K562 (cell line): ENCODE data around the gene TBXAS1. TPM values are rescaled to one million over a fixed set of nuclear protein-coding genes. Genes with fewer than 3 reads are reported as not detected.

Source experiments
- ATAC-seq: fragments of 200-7000 bp; cut with Tn5 transposase; 3 replicates; pipeline ENCODE4 v1.9.1; 2020; ENCODE audit warnings: moderate library complexity
- BruUV-seq: library from RNA; stranded (reverse); fragments of 400-500 nt; replicated peaks from 2 replicates; lab custom pipeline; 2021; lab: Mats Ljungman, UMichigan
- CTCF ChIA-PET: fragments of 300-600 bp; formaldehyde crosslinking; extraction: SDS; loops from one replicate; lab custom pipeline; 2021; ENCODE audit warnings: low intra/inter-chr PET ratio; lab: Yijun Ruan, JAX
- POLR2A ChIA-PET: fragments of 300-600, 350-650 bp; sonication (Branson Sonifier 250); formaldehyde crosslinking; extraction: SDS; loops from one replicate; lab custom pipeline; 2021; ENCODE audit warnings: antibody characterized with exemption, inconsistent platforms; lab: Yijun Ruan, JAX
- DNase-seq, 4 experiments: peaks; one replicate each; pipeline versions ENCODE4 v3.0.0 to v3.0.0-alpha.2; 2011 to 2018; ENCODE audit warnings: low spot score in 3 of 4, mixed read lengths in 3 of 4; ENCODE audit errors: extremely low read depth in 1 of 4
- FAIRE-seq: peaks from 2 replicates; lab custom pipeline; 2011; peaks lifted over from hg19 to GRCh38; lab: Jason Lieb, UNC
- H2AFZ ChIP-seq: 2 replicates; pipeline ENCODE4 v1.6.0; 2011; ENCODE audit warnings: low read depth, low read length, control low read depth, inconsistent platforms
- H3K27ac ChIP-seq: fragments of 200-600 bp; 3 replicates; pipeline ENCODE4 v1.8.0; 2011; ENCODE audit warnings: low read depth, mild to moderate bottlenecking, control low read depth, inconsistent platforms, low read length, moderate library complexity, mixed read lengths; ENCODE audit errors: extremely low read depth
- H3K27me3 ChIP-seq, 2 experiments: fragments of 300-600 bp in 1 of 2; 2 replicates in 1 of 2; 3 replicates in 1 of 2; pipeline versions ENCODE4 v1.6.0 to v1.8.0; 2011; ENCODE audit warnings: inconsistent platforms in 2 of 2, low read length in 2 of 2, mild to moderate bottlenecking in 1 of 2, mixed read lengths in 1 of 2, moderate library complexity in 1 of 2; ENCODE audit not compliant: control insufficient read depth in 2 of 2, insufficient read depth in 2 of 2
- H3K36me3 ChIP-seq: fragments of 300-600 bp; 3 replicates; pipeline ENCODE4 v1.8.0; 2011; ENCODE audit warnings: mild to moderate bottlenecking, low read length, inconsistent platforms; ENCODE audit not compliant: control insufficient read depth, insufficient read depth
- H3K4me1 ChIP-seq, 2 experiments: fragments of 200-600 bp in 1 of 2; replicated peaks in 1 of 2; 2 replicates in 1 of 2; 3 replicates in 1 of 2; pipeline versions ENCODE4 v1.5.1 to v1.8.0; 2011; ENCODE audit warnings: inconsistent platforms in 2 of 2, low read length in 2 of 2, mild to moderate bottlenecking in 1 of 2, mixed read lengths in 1 of 2, moderate library complexity in 1 of 2; ENCODE audit not compliant: control insufficient read depth in 2 of 2, insufficient read depth in 2 of 2
- H3K4me2 ChIP-seq: 2 replicates; pipeline ENCODE4 v1.6.1; 2011; ENCODE audit warnings: low read length, control low read depth, inconsistent platforms, mixed read lengths; ENCODE audit not compliant: insufficient read depth
- H3K4me3 ChIP-seq: fragments of 200-600 bp; sonication (generic), shearing (Covaris generic); 2 replicates; pipeline ENCODE4 v1.5.1; 2016; ENCODE audit warnings: control low read depth, inconsistent platforms
- H3K79me2 ChIP-seq: fragments of 200-600 bp; 3 replicates; pipeline ENCODE4 v1.8.0; 2011; ENCODE audit warnings: low read length, inconsistent platforms; ENCODE audit not compliant: control insufficient read depth, insufficient read depth
- H3K9ac ChIP-seq, 2 experiments: 2 replicates each; pipeline versions ENCODE4 v1.6.0 to v1.6.1; 2011; ENCODE audit warnings: low read depth in 2 of 2, low read length in 2 of 2, control low read depth in 1 of 2, inconsistent platforms in 1 of 2, mild to moderate bottlenecking in 1 of 2, mixed read lengths in 1 of 2; ENCODE audit not compliant: insufficient read depth in 1 of 2
- H3K9me1 ChIP-seq: one replicate; pipeline ENCODE4 v1.6.0; 2011; ENCODE audit warnings: inconsistent platforms, mild to moderate bottlenecking, low read length, moderate library complexity; ENCODE audit not compliant: control insufficient read depth, insufficient read depth
- H3K9me3 ChIP-seq: replicated peaks from 2 replicates; pipeline ENCODE4 v1.5.1; 2011; ENCODE audit warnings: low read depth, low read length, inconsistent platforms; ENCODE audit not compliant: control insufficient read depth, insufficient read depth
- H4K20me1 ChIP-seq: replicated peaks from 2 replicates; pipeline ENCODE4 v1.6.1; 2011; ENCODE audit warnings: low read length, inconsistent platforms, mixed read lengths; ENCODE audit not compliant: control insufficient read depth, insufficient read depth
- DLX4 ChIP-seq: fragments of 250-450 bp; sonication (Bioruptor Pico); IDR thresholded peaks from 2 replicates; pipeline ENCODE4 v1.6.1; 2021; ENCODE audit warnings: mild to moderate bottlenecking
- EGR1 ChIP-seq: fragments of 450-650 bp; conservative IDR thresholded peaks from 2 replicates; pipeline ENCODE4 v1.6.1; 2017; ENCODE audit warnings: mild to moderate bottlenecking
- EWSR1 ChIP-seq: fragments of 450-650 bp; IDR thresholded peaks from 2 replicates; pipeline ENCODE4 v1.6.1; 2018; ENCODE audit warnings: borderline replicate concordance, mild to moderate bottlenecking, low read depth, moderate library complexity; ENCODE audit not compliant: partially characterized antibody
- FOXM1 ChIP-seq, 2 experiments: fragments of 450-650 bp in 1 of 2; sonication (generic) in 1 of 2; formaldehyde crosslinking in 1 of 2; IDR thresholded peaks; 2 replicates each; pipeline versions ENCODE4 v1.6.1 to v1.9.0; 2017 to 2022; ENCODE audit warnings: low read depth in 2 of 2, mild to moderate bottlenecking in 2 of 2, missing genetic modification reagents in 1 of 2, moderate library complexity in 1 of 2
- GABPB1 ChIP-seq: sonication (generic); formaldehyde crosslinking; IDR thresholded peaks from 2 replicates; pipeline ENCODE4 v1.8.0; 2022; ENCODE audit warnings: mild to moderate bottlenecking, missing genetic modification reagents
- MAFF ChIP-seq: IDR thresholded peaks from 2 replicates; pipeline ENCODE4 v1.6.1; 2012; ENCODE audit warnings: low read length, improper control_type of control experiment
- STAT6 ChIP-seq: sonication (generic); formaldehyde crosslinking; IDR thresholded peaks from 2 replicates; pipeline ENCODE4 v1.8.1; 2023; ENCODE audit warnings: mild to moderate bottlenecking, missing genetic modification reagents
- TAF7 ChIP-seq: fragments of 450-650 bp; IDR thresholded peaks from 2 replicates; pipeline ENCODE4 v1.6.1; 2016; ENCODE audit warnings: missing genetic modification characterization, missing compliant biosample characterization
- TBP ChIP-seq: optimal IDR thresholded peaks from 2 replicates; pipeline ENCODE3; 2011; ENCODE audit warnings: low read depth, low read length, improper control_type of control experiment
- ZKSCAN8 ChIP-seq: fragments of 200-800 bp; sonication (Bioruptor generic); IDR thresholded peaks from 2 replicates; pipeline ENCODE4 v1.6.1; 2016; ENCODE audit warnings: missing genetic modification characterization, missing compliant biosample characterization
- WGBS: fragments of 100-300 bp; shearing (Covaris generic); methylation state at CpG from one replicate; pipeline ENCODE4 v1.1.6; 2016; ENCODE audit warnings: low coverage, mixed read lengths; ENCODE audit not compliant: insufficient coverage; ENCODE audit errors: missing lambda C conversion rate; 5-methylcytosine and 5-hydroxymethylcytosine counted together
- in situ Hi-C: fragments of 300-500 bp; cut with MboI; formaldehyde crosslinking; loops from 4 replicates; pipeline ENCODE4 v1.15.0; 2018; ENCODE audit warnings: inconsistent platforms, mixed read lengths
- intact Hi-C: fragments of 100-400 bp; cut with micrococcal nuclease; formaldehyde crosslinking; loops from 2 replicates; pipeline ENCODE4 v1.14.2; 2022
- polyA plus RNA-seq, 8 experiments: library from polyadenylated mRNA; depleted of rRNA in 4 of 8; stranded (reverse) in 5 of 8; unstranded in 3 of 8; fragments of >200 nt; fragmentation: Nextera tagmentation in 2 of 8; fragmentation: Illumina TruSeq in 1 of 8; extraction: Ambion mirVana in 2 of 8; extraction: Trizol in 1 of 8; gene quantifications; 2 replicates each; pipeline versions ENCODE4 v1.2.1 to v1.2.3, GENCODE V29; 2011 to 2014; ENCODE audit warnings: inconsistent platforms in 1 of 8, missing spikeins in 1 of 8
- total RNA-seq, 7 experiments: library from RNA; depleted of rRNA in 6 of 7; stranded (reverse); fragments of >200 nt in 6 of 7; fragmentation: Illumina TruSeq in 2 of 7; extraction: Trizol in 2 of 7; gene quantifications; 2 replicates each; pipeline versions ENCODE4 v1.2.1 to v1.2.3, GENCODE V29; 2011 to 2021; ENCODE audit warnings: low replicate concordance in 1 of 7
- TF ChIP-seq, protein P1 (sequence below), 2 experiments: fragments of 450-650 bp in 1 of 2; sonication (generic) in 1 of 2; formaldehyde crosslinking; conservative IDR thresholded peaks; 2 replicates each; pipeline versions ENCODE4 v1.4.0 to v1.8.1; 2020 to 2022; ENCODE audit warnings: mild to moderate bottlenecking in 1 of 2, missing genetic modification reagents in 1 of 2

Gene TBXAS1
- total and polyA plus RNA-seq, 9 of the 15 experiments (the other 6 are each of a cell fraction or from before 2014, with no cell fraction given): 1.1 to 8.3 (median 1.9) TPM

DNA sequence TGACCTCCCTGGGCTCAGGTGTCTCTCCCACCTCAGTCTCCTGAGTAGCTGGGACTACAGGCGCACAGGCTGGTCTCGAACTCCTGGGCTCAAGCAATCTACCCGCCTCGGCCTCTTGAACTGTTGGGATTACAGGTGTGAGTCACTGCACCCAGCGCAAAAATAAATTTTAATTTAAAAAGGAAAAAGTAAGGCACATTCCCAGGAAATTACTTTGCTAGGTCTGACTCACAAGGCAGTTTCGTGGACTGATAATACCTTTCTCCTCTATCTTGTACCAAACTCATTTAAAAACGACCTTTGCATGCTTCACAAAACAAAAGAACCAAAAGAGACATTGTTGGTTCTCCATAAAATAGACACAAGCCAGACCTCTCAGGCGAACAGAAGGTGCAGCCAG is 204.0 kb downstream of the TBXAS1 start:
- no peaks in the 10 kb centered on the region for H4K20me1 ChIP-seq
- H3K27me3 ChIP-seq: no peaks in the 10 kb centered on the region
- WGBS: 66% methylated on average over 8 of the region's 8 CpGs
- H3K9me3 ChIP-seq: no peaks in the 10 kb centered on the region
- H3K36me3 ChIP-seq: peaks cover 20% of the 10 kb centered on the region; the same call in 2 of the 3 replicates
- no peak for DNase-seq
- no peak overlapping the region for H2AFZ ChIP-seq
- no peak overlapping the region for H3K27ac ChIP-seq
- H3K4me2 ChIP-seq: no peak overlapping the region
- no peaks in the 10 kb centered on the region for H3K79me2 ChIP-seq
- ChIA-PET CTCF (no interaction called here), POLR2A (interaction anchor here (0.6 kb wide), 1 partner anchor 1222 kb away, joined by 4 read pairs; no protein-coding TSS in a partner anchor)
- FAIRE-seq: no peak
- no peak for ATAC-seq
- TF ChIP-seq EGR1: no peak
- no peak for TF ChIP-seq TAF7 (tag)
- TF ChIP-seq STAT6 (CRISPR knock-in tag): no peak
- TF ChIP-seq ZKSCAN8 (CRISPR knock-in tag): no peak
- no peak for TF ChIP-seq TBP
- TF ChIP-seq, protein P1, sequence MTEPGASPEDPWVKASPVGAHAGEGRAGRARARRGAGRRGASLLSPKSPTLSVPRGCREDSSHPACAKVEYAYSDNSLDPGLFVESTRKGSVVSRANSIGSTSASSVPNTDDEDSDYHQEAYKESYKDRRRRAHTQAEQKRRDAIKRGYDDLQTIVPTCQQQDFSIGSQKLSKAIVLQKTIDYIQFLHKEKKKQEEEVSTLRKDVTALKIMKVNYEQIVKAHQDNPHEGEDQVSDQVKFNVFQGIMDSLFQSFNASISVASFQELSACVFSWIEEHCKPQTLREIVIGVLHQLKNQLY (CRISPR knock-in tag; conservative IDR thresholded peaks at IDR 0.05): no peak
- TF ChIP-seq FOXM1 (IDR thresholded peaks at IDR 0.05; ENCODE audit: low read depth): no peak
- TF ChIP-seq FOXM1 (CRISPR knock-in tag; IDR thresholded peaks at IDR 0.05; ENCODE audit: low read depth): no peak
- no peak for TF ChIP-seq GABPB1 (CRISPR knock-in tag)
- TF ChIP-seq MAFF: no peak
- TF ChIP-seq DLX4 (CRISPR knock-in tag): no peak
- TF ChIP-seq EWSR1: no peak
- H3K9ac ChIP-seq: no peak overlapping the region
- BruUV-seq: no TSS peak
- no peaks in the 10 kb centered on the region for H3K9me1 ChIP-seq
- intact Hi-C loops: no loop called here
- in situ Hi-C loops: no loop called here
- no peak overlapping the region for H3K4me3 ChIP-seq
- no peaks in the 10 kb centered on the region for H3K4me1 ChIP-seq
